ENCODE results near the gene TPMT. TPM values are rescaled to one million over a fixed set of nuclear protein-coding genes. Genes with fewer than 3 reads are reported as not detected.

TPMT gene
- total RNA-seq, 1 experiment from 2014 or later = 8.3 TPM

DNA sequence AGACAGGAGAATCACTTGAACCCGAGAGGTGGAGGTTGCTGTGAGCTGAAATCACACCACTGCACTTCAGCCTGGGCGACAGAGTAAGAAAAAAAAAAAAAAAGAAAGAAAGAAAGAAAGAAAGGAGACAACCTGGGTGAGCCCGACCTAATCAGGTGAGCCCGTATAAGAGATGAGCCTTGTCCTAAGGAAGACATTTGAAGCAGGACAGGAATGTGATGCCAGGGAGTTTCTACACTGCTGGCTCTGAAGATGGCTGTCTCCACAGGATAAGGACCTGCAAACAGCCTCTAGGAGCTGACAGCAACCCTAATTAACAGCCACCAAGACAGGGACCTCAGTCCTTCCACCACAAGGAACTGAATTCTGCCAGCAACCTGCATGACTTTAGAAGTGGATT is 74.3 kb downstream of the TPMT start:
- no peaks in the 10 kb centered on the region for H3K27me3 ChIP-seq (replicated peaks; ENCODE audit: insufficient read depth, low read depth, low read length, poor library complexity)
- no peaks in the 10 kb centered on the region for H3K9me3 ChIP-seq (ENCODE audit: low read depth, low read length, poor library complexity, severe bottlenecking)
- POLR2A ChIA-PET (ENCODE audit: low non-redundant PET) = no interaction called here
- intact Hi-C loops (cut with micrococcal nuclease; ENCODE audit: unreplicated experiment) = no loop called here
- DNase-seq (ENCODE audit: low spot score) = no peak
- no peak overlapping the region for H3K27ac ChIP-seq (ENCODE audit: low read depth, low read length, poor library complexity, severe bottlenecking)
- H3K36me3 ChIP-seq (ENCODE audit: insufficient read depth, low read length, poor library complexity, severe bottlenecking) = no peaks in the 10 kb centered on the region
- no peaks in the 10 kb centered on the region for H3K4me1 ChIP-seq (ENCODE audit: insufficient read depth, low read length, poor library complexity, severe bottlenecking)
- TF ChIP-seq, protein P1, sequence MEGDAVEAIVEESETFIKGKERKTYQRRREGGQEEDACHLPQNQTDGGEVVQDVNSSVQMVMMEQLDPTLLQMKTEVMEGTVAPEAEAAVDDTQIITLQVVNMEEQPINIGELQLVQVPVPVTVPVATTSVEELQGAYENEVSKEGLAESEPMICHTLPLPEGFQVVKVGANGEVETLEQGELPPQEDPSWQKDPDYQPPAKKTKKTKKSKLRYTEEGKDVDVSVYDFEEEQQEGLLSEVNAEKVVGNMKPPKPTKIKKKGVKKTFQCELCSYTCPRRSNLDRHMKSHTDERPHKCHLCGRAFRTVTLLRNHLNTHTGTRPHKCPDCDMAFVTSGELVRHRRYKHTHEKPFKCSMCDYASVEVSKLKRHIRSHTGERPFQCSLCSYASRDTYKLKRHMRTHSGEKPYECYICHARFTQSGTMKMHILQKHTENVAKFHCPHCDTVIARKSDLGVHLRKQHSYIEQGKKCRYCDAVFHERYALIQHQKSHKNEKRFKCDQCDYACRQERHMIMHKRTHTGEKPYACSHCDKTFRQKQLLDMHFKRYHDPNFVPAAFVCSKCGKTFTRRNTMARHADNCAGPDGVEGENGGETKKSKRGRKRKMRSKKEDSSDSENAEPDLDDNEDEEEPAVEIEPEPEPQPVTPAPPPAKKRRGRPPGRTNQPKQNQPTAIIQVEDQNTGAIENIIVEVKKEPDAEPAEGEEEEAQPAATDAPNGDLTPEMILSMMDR (conservative IDR thresholded peaks at IDR 0.05; ENCODE audit: low read depth, low read length) = no peak
- TF ChIP-seq EZH2 (IDR thresholded peaks at IDR 0.05; ENCODE audit: borderline replicate concordance, low read depth, low read length, poor library complexity, severe bottlenecking) = no peak
- CTCF ChIA-PET = no interaction called here
- no peak overlapping the region for H3K4me3 ChIP-seq (ENCODE audit: low read depth, low read length, poor library complexity, severe bottlenecking)
- BruUV-seq (replicated peaks) = no TSS peak

DNA sequence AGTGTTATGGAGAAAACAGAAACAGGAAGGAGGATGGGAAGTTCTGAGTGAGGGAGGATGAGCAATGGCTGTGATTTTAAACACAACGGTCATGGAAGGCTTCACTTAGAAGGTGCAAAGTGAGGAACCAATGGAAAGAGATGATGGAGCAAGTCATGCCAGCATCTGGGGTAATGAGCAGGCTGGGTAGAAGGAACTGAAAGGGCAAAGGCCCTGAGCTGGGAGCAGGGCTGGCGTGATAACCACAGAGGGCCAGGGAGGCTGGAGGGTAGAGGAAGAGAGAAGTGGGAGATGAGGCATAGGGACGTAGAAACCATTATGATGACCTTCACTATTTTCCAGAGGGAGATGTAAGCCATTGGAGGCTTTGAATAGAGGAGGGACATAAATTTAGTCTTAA is 76.0 kb downstream of the TPMT start:
- DNase-seq (ENCODE audit: low spot score) = no peak
- Histone ChIP-seq H3K36me3 (ENCODE audit: insufficient read depth, low read length, poor library complexity, severe bottlenecking) (no peaks in the 10 kb centered on the region), H3K4me1 (ENCODE audit: insufficient read depth, low read length, poor library complexity, severe bottlenecking) (no peaks in the 10 kb centered on the region), H3K27ac (ENCODE audit: low read depth, low read length, poor library complexity, severe bottlenecking) (no peak overlapping the region), H3K9me3 (ENCODE audit: low read depth, low read length, poor library complexity, severe bottlenecking) (no peaks in the 10 kb centered on the region), H3K4me3 (ENCODE audit: low read depth, low read length, poor library complexity, severe bottlenecking) (no peak overlapping the region), H3K27me3 (replicated peaks; ENCODE audit: insufficient read depth, low read depth, low read length, poor library complexity) (no peaks in the 10 kb centered on the region)
- no TSS peak for BruUV-seq (replicated peaks)
- ChIA-PET CTCF (no interaction called here), POLR2A (ENCODE audit: low non-redundant PET) (no interaction called here)
- intact Hi-C loops (cut with micrococcal nuclease; ENCODE audit: unreplicated experiment) = no loop called here
- TF ChIP-seq, protein P1 (conservative IDR thresholded peaks at IDR 0.05; ENCODE audit: low read depth, low read length) = no peak
- TF ChIP-seq EZH2 (IDR thresholded peaks at IDR 0.05; ENCODE audit: borderline replicate concordance, low read depth, low read length, poor library complexity, severe bottlenecking) = no peak

Other genes with a start within 250 kb of the TPMT start
- 19.7 and 21.1 TPM in 2 replicates for gene KIF13A, start 167.4 kb downstream of the TPMT start, total RNA-seq (2021)
- 3.8 and 4.3 TPM in 2 replicates for gene NHLRC1, start 32.4 kb downstream of the TPMT start, total RNA-seq (2021)
- gene KDM1B, start 345 bp upstream of the TPMT start, total RNA-seq (2021) = 15.8 and 17.6 TPM in 2 replicates
- 224 and 234 TPM in 2 replicates for gene DEK, start 109.5 kb upstream of the TPMT start, total RNA-seq (2021)
- gene RNF144B, start 232.3 kb upstream of the TPMT start, total RNA-seq (2021) = 0.82 and 1.0 TPM in 2 replicates